Ovary (tissue), 3 donors: ENCODE measurements around the gene TFCP2.

ENCODE experiments used
- CTCF ChIP-seq, 3 donors: fragments of 450-650 bp in 2 of 3; fragments of 200-600 bp in 1 of 3; IDR thresholded peaks; one replicate each; pipeline versions ENCODE4 v1.5.1 to v1.8.0; 2016 to 2022; ENCODE audit warnings: antibody characterized with exemption in 3 of 3, mild to moderate bottlenecking in 1 of 3
- EP300 ChIP-seq: sonication (generic); formaldehyde crosslinking; IDR thresholded peaks from one replicate; pipeline ENCODE4 v1.6.1; 2017; ENCODE audit warnings: antibody characterized with exemption
- POLR2A ChIP-seq: fragments of 450-650 bp; IDR thresholded peaks from one replicate; pipeline ENCODE4 v1.6.1; 2017; ENCODE audit warnings: antibody characterized with exemption, mild to moderate bottlenecking, moderate library complexity
- donor health status: DM: no; HTN: no; CAD: no.

- TF ChIP-seq CTCF (IDR thresholded peaks at IDR 0.05): no peak
- no peak for TF ChIP-seq POLR2A
- no peak for TF ChIP-seq EP300
Measured at GRCh38 chr12:51187370-51187987, 14.5 kb upstream of the TFCP2 start.
